GM21825 (cell line): ENCODE measurements around the gene UBAC2.
"Not testable (repeated sequence)": the region's sequence is repeated elsewhere in the genome, so short reads cannot be mapped to it uniquely, and the experiment has no call there.

Experiments
- ATAC-seq: cut with Tn5 transposase; IDR thresholded peaks from one replicate; pipeline ENCODE4 v1.9.1; 2021; ENCODE audit warnings: mild to moderate bottlenecking, moderate library complexity; ENCODE audit not compliant: unreplicated experiment

UBAC2 gene

GRCh38 chr13:99405966-99406365, 205.3 kb downstream of the UBAC2 start:
- ATAC-seq, result no peak

- ATAC-seq, result no peak
Observed at GRCh38 chr13:99406799-99407201, 206.1 kb downstream of the UBAC2 start.

GRCh38 chr13:99407906-99408702, 207.4 kb downstream of the UBAC2 start:
- ATAC-seq, result no peak

GRCh38 chr13:99408703-99409000, 208.0 kb downstream of the UBAC2 start:
- ATAC-seq, result no peak

DNA sequence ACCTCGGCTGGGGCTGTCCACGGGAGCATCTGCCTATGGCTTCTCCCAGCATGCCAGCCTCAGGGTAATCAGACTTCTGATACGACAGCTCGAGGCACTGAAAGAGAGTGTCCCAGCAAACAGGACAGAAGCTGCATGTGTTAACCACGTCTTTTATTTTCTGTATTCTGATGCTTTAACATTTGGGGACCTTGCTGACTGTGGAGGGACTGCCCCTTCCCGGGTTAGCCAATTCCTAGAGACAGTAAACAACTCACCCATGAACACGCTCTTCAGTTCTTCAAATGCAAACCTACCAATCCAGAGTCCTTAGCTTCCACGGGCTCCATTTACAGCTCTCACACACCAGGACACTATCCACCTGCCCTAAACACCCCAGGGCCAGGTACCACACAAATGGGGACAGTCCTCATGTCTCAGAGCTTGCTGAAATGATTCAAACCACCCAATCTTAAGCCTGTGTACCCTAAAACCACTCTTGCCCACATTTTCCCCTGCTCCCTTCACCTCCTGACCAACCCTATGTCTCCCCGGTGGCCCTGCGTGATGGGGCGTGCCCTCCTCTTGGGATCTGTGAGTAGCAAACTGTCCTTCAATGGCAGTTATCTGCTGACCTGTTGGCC, 208.9 kb downstream of the UBAC2 start:
- ATAC-seq, result not testable (repeated sequence)

DNA sequence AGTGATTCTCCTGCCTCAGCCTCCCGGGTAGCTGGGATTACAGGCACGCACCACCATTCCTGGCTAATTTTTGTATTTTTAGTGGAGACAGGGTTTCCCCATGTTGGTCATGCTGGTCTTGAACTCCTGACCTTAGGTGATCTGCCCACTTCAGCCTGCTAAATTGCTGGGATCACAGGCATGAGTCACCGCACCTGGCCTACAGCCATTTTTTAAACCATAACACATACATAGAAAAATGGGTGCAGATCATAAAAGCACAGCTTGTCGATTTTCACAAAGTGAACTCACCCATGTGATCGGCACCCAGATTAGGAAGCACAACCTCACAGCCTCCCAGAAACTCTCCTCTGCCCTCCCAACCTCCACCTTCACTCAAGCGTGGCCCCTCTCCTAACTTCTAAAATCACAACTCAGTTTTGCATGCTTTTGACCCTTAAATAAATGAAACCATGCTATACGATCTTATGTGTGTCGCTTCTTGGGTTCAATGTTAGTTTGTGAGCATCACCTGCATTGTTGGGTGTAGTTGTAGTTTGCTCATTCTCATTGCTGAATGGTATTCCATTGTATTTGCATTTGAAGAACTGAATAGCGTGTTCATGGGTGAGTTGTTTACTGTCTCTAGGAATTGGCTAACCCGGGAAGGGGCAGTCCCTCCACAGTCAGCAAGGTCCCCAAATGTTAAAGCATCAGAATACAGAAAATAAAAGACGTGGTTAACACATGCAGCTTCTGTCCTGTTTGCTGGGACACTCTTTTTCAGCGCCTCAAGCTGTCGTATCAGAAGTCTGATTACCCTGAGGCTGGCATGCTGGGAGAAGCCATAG, 210.2 kb downstream of the UBAC2 start:
- not testable (repeated sequence) for ATAC-seq

DNA sequence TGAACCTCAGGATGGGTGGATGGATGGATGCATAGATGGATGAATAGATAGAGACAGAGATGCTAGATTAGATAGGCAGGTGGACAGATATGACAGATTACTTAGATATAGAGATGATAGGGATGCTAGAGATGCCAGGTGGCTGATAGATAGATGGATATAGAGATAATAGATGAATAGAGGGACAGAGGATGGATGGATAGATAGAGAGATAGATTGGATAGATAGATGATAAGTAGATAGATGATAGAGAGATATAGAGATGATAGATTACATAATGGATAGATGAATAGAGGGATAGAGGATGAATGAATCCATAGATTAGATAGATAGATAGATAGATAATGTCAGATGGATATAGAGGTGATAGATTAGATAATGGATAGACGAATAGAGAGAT, 212.2 kb downstream of the UBAC2 start:
- no peak for ATAC-seq

GRCh38 chr13:99414048-99414995, 213.7 kb downstream of the UBAC2 start:
- no peak for ATAC-seq

- no peak for ATAC-seq
Observed at GRCh38 chr13:99415014-99415650, 214.5 kb downstream of the UBAC2 start.

DNA sequence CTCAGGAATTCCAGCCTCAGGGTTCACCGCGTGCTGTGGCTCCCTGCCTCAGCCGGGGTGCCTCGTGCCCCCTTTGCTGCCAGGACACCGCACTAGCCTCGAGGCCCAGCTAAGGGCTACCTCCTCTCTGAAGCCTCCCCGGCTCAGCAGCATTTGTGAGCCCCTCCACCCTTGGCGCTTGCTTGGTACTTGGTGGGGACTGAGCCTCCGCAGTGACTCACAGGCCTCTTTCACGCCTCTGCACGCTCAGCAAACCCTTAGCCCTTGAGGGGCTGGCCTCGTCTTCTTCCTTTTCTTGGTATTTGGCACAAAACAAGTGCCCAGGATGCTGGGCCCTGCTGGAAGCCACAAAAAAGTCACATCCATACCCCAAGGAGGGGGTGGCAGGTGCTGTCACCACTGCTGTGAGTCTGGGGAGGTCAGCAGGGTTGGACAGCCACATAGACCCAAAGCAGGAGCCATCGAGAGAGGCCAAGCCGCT, 215.2 kb downstream of the UBAC2 start:
- ATAC-seq, result no peak

DNA sequence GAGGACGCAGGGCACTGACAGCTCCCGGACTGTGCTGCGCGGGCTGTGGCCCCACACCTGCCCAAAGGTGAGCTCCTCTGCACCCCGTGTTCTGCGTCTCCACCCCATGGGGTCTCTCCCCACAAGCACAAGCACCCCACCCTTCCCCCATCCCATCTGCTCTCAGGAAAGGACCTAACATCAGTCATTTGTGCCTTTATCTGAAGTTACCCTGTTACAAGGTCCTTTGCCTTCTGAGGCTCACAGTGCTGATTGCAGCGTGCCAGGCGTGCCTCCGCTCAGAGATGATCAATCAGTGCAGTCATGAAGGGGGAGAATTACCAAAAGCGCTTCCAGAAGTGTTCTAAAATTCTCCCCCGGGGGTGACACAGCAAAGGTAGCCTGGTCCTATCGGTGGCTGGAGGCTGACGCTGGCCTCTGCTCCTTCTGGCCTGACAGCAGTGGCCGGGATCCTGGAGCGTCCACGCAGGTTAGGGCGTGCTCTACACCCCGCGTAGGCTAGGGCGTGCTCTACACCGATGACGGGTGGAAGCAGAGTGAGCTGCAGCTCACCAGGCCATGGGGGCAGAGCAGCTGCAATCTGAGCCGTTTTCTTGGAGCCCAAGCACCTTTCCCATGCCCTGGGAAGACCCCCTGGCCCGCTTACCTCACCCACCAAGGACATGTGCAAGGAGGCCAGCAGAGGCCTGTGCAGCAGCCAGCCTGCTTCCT, 215.9 kb downstream of the UBAC2 start:
- ATAC-seq, result no peak

- ATAC-seq, result no peak
Observed at GRCh38 chr13:99417201-99418102, 216.8 kb downstream of the UBAC2 start.

GRCh38 chr13:99418103-99418842, 217.6 kb downstream of the UBAC2 start:
- ATAC-seq, result no peak

DNA sequence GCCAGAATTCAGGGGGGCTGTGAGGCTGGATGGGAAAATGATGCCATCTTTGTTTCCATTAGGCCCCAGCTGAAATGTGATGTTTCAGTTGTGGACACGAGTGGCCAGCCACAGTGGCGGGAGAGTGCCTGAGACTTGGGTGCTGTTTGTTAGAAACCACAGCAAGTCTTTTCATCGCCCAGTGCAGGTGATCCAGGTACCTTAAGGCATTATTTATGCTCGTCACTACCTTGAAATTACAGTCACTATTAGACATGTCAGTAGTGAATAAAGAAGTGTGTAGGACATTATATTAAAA, 218.1 kb downstream of the UBAC2 start:
- ATAC-seq, result no peak

- no peak for ATAC-seq
Observed at GRCh38 chr13:99419591-99420243, 219.1 kb downstream of the UBAC2 start.

GRCh38 chr13:99421271-99421670, 220.6 kb downstream of the UBAC2 start:
- no peak for ATAC-seq

DNA sequence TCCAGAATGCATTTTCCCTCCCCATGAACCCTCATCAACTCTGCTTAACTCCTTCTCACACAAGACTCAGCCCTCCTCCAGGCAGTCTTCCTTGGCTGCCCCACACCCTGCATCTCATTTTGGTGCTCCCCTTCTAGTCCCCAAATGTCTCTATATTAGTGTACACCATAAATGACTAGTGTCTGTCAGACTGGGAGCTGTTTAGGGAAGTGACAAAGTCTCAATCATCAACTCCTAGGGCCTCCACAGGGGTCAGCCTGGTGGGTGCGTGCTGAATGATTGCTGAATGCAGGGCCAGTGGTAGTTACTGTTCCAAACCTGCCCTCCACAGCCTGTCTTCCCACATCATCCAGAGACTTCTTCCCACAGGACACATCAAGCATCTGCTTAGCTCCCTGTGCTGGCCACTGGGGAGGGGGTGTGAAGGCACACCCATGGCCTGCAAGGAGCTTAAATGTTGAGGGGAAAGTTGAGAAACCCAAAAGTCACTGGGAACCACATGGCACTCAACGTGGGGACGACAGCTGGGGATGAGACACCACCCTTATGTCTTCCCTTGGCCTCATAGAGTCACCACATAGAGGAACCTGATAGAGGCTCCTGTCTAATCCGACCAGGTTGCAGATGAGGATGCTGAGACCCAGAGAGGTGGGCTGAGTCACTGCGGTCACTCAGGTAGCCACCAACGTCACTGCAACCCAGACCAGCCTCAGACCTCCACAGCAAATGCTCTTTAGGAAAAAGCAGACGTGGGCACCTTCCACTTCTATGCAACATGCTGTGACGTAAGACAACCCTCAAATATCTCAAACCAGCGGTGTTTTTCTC, 221.3 kb downstream of the UBAC2 start:
- peak; percentile 13 for ATAC-seq
